ENCODE data around the gene HDLBP.

HDLBP gene

GRCh38 chr2:241255542-241256167 is 59.8 kb downstream of the HDLBP start:
- TF ChIP-seq POLR2AphosphoS5 (IDR thresholded peaks at IDR 0.05; ENCODE audit: low read depth) (no peak), SPI1 (IDR thresholded peaks at IDR 0.05; ENCODE audit: borderline replicate concordance, low read depth) (no peak), GABPA (IDR thresholded peaks at IDR 0.05; ENCODE audit: low read depth) (no peak), REST (IDR thresholded peaks at IDR 0.05; ENCODE audit: insufficient replicate concordance, low read depth) (no peak)
- TF ChIP-seq, protein P1, sequence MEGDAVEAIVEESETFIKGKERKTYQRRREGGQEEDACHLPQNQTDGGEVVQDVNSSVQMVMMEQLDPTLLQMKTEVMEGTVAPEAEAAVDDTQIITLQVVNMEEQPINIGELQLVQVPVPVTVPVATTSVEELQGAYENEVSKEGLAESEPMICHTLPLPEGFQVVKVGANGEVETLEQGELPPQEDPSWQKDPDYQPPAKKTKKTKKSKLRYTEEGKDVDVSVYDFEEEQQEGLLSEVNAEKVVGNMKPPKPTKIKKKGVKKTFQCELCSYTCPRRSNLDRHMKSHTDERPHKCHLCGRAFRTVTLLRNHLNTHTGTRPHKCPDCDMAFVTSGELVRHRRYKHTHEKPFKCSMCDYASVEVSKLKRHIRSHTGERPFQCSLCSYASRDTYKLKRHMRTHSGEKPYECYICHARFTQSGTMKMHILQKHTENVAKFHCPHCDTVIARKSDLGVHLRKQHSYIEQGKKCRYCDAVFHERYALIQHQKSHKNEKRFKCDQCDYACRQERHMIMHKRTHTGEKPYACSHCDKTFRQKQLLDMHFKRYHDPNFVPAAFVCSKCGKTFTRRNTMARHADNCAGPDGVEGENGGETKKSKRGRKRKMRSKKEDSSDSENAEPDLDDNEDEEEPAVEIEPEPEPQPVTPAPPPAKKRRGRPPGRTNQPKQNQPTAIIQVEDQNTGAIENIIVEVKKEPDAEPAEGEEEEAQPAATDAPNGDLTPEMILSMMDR (IDR thresholded peaks at IDR 0.05; ENCODE audit: insufficient read depth, low read length): no peak
- no peak overlapping the region for H3K27ac ChIP-seq (replicated peaks)
- no peak for DNase-seq (ENCODE audit: low read depth in 1 of 2, low spot score in 1 of 2)
- no peak overlapping the region for H3K4me3 ChIP-seq (replicated peaks; ENCODE audit: insufficient read depth, low read length)
- no peaks in the 10 kb centered on the region for H3K27me3 ChIP-seq (ENCODE audit: insufficient read depth, poor library complexity, severe bottlenecking)

- TF ChIP-seq SPI1 (IDR thresholded peaks at IDR 0.05; ENCODE audit: borderline replicate concordance, low read depth) (no peak), POLR2AphosphoS5 (IDR thresholded peaks at IDR 0.05; ENCODE audit: low read depth) (no peak), REST (IDR thresholded peaks at IDR 0.05; ENCODE audit: insufficient replicate concordance, low read depth) (no peak), GABPA (IDR thresholded peaks at IDR 0.05; ENCODE audit: low read depth) (no peak)
- TF ChIP-seq, protein P1 (IDR thresholded peaks at IDR 0.05; ENCODE audit: insufficient read depth, low read length): no peak
- no peak overlapping the region for H3K4me3 ChIP-seq (replicated peaks; ENCODE audit: insufficient read depth, low read length)
- no peak for DNase-seq (ENCODE audit: low read depth in 1 of 2, low spot score in 1 of 2)
- H3K27ac ChIP-seq (replicated peaks): no peak overlapping the region
- no peaks in the 10 kb centered on the region for H3K27me3 ChIP-seq (ENCODE audit: insufficient read depth, poor library complexity, severe bottlenecking)
Measured at GRCh38 chr2:241254904-241255351, 60.5 kb downstream of the HDLBP start.

- Histone ChIP-seq H3K27ac (replicated peaks) (no peak overlapping the region), H3K4me3 (replicated peaks; ENCODE audit: insufficient read depth, low read length) (no peak overlapping the region), H3K27me3 (ENCODE audit: insufficient read depth, poor library complexity, severe bottlenecking) (no peaks in the 10 kb centered on the region)
- TF ChIP-seq GABPA (IDR thresholded peaks at IDR 0.05; ENCODE audit: low read depth) (no peak), POLR2AphosphoS5 (IDR thresholded peaks at IDR 0.05; ENCODE audit: low read depth) (no peak), REST (IDR thresholded peaks at IDR 0.05; ENCODE audit: insufficient replicate concordance, low read depth) (no peak), SPI1 (IDR thresholded peaks at IDR 0.05; ENCODE audit: borderline replicate concordance, low read depth) (no peak)
- TF ChIP-seq, protein P1 (IDR thresholded peaks at IDR 0.05; ENCODE audit: insufficient read depth, low read length): no peak
- DNase-seq (ENCODE audit: low read depth in 1 of 2, low spot score in 1 of 2): no peak
Measured at GRCh38 chr2:241252778-241253475, 62.5 kb downstream of the HDLBP start.

Measured in HL-60 (cell line).